Activated naive CD4-positive, alpha-beta T cell treated with anti-CD3 and anti-CD28 coated beads, Interleukin-2, amount 50 U/mL, for 24 hours (primary cell): ENCODE data around the gene CDH13.

Experiments used
- H3K27ac Mint-ChIP-seq: one replicate; pipeline ENCODE4 v1.8.0; 2021; ENCODE audit warnings: mild to moderate bottlenecking, mixed read lengths
- H3K27me3 Mint-ChIP-seq: one replicate; pipeline ENCODE4 v1.8.0; 2021; ENCODE audit warnings: mixed read lengths
- H3K36me3 Mint-ChIP-seq: one replicate; pipeline ENCODE4 v1.8.0; 2021; ENCODE audit warnings: mixed read lengths
- H3K4me1 Mint-ChIP-seq: one replicate; pipeline ENCODE4 v1.8.0; 2021; ENCODE audit warnings: mixed read lengths
- H3K4me3 Mint-ChIP-seq: one replicate; pipeline ENCODE4 v1.8.0; 2021; ENCODE audit warnings: mild to moderate bottlenecking, mixed read lengths
- H3K9me3 Mint-ChIP-seq: one replicate; pipeline ENCODE4 v1.8.0; 2021; ENCODE audit warnings: mixed read lengths

The CDH13 gene

DNA sequence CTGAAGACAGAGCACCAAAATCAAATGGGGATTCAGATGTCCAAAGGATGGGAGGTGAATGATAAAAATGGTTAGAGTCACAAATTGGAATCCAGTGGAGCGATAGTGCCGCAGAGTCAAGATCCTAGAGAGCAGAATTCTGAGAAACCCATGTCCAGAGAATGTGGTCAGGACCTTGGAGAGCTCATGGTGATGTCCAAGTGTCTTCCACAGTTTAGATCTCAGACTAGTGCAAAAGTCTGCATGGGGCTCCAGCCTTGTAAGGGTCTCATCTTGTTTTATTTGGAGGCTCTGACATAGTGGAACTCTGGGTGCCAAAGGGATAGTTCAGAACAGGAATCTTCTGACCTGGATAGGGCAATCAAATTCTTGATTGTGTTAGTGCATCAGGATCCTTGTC lies 935.1 kb downstream of the CDH13 start:
- H3K4me1 Mint-ChIP-seq: no peaks in the 10 kb centered on the region
- H3K36me3 Mint-ChIP-seq: no peaks in the 10 kb centered on the region
- H3K9me3 Mint-ChIP-seq: peaks cover under 1% of the 10 kb centered on the region
- H3K4me3 Mint-ChIP-seq: no peak overlapping the region
- H3K27ac Mint-ChIP-seq: no peak overlapping the region
- H3K27me3 Mint-ChIP-seq: peaks cover 1% of the 10 kb centered on the region

DNA sequence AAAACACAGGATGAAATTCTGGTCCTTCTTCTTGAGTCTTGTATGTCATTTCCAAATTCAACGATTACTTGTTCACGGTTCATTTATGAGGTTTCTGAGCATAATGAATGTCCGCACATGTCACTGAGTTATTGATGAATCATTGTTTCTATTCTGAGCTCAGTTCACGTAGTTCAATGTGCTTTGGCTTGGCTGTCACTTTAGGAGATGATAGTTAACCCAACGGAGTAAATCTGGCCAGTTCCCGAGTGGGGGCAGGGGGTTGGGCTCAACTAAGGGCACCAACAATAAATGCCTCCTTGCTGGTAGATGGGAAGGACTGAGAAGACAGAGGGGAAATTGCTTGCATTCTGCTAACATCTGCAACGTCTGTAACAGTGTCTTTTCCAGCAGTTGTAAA lies 941.6 kb downstream of the CDH13 start:
- Mint-ChIP-seq H3K9me3 (peaks cover 5% of the 10 kb centered on the region), H3K4me1 (no peaks in the 10 kb centered on the region), H3K27me3 (no peaks in the 10 kb centered on the region), H3K4me3 (no peak overlapping the region), H3K36me3 (no peaks in the 10 kb centered on the region), H3K27ac (no peak overlapping the region)

DNA sequence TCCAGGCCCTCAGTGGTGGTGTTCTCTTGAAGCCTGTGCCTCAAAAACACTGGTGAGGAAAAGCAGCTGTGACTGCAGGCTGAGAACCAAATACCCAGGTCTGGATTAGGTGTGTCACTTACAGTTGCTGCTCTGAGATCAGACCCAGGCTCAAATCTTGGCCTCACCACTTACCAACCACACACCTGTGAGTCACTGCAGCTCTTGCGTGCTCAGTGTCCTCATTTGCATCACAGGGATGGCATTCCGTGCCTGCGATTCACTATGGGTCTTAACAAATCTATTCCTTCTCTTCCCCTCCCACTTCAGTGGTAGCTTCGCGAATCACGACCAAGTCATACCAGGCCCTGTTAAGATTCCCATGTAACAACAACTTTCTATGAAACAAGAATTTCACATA lies 947.6 kb downstream of the CDH13 start:
- no peak overlapping the region for H3K4me3 Mint-ChIP-seq
- H3K27ac Mint-ChIP-seq: no peak overlapping the region
- H3K27me3 Mint-ChIP-seq: no peaks in the 10 kb centered on the region
- H3K4me1 Mint-ChIP-seq: no peaks in the 10 kb centered on the region
- peaks cover 10% of the 10 kb centered on the region for H3K9me3 Mint-ChIP-seq
- no peaks in the 10 kb centered on the region for H3K36me3 Mint-ChIP-seq

DNA sequence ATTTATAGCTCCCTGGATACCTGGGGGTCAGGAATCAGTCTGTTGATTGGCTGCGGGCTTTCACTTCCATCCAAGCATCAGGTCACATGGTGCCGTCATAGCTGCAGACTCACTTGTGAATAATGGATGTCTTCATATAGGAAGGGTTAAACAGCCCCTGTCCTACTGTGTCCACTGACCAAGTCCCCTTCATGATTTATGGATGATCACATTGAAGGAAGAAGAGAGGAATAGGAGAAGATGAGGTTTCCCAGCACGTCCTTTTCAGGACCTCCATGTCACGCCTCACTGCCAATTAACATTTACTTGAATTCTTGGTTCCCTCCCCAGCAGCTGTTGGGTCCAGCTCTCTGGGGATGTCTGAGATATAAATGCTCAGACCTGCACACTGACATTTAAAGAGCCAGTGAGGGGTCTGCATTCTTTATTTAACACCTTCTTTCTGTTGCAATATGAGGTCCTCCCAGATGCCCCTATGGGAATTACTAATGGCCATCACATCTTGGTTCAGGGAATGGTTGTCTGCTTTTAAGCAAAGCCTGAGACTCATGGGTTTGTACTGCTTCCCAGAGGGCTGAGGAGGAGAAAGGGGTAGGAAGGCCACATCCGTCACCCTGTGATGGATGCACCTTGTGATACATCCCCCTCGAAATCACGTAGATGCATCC lies 950.4 kb downstream of the CDH13 start:
- Mint-ChIP-seq H3K4me1 (no peaks in the 10 kb centered on the region), H3K36me3 (no peaks in the 10 kb centered on the region), H3K27ac (no peak overlapping the region), H3K27me3 (no peaks in the 10 kb centered on the region), H3K4me3 (no peak overlapping the region), H3K9me3 (peaks cover 10% of the 10 kb centered on the region)

DNA sequence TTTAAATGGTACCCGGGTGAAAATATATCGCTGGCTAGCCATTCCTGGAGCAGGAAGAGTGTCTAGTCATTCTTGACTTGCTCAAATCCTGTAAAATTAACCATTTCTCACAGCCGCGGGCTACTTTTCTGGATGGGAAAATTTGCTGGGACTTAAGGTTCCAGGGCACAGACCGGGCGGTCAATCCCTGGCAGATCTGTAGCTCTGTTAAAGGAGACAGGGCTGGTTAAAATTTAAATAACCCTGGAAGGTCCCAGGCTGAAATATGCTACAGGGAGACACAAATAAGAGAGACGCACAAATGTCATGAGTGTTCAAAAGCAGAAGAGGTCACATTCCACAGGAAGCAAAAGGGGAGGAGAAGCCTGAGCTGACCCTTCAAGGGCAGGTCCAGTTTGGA lies 951.4 kb downstream of the CDH13 start:
- no peaks in the 10 kb centered on the region for H3K4me1 Mint-ChIP-seq
- no peak overlapping the region for H3K27ac Mint-ChIP-seq
- H3K4me3 Mint-ChIP-seq: no peak overlapping the region
- H3K27me3 Mint-ChIP-seq: no peaks in the 10 kb centered on the region
- H3K36me3 Mint-ChIP-seq: no peaks in the 10 kb centered on the region
- peaks cover 10% of the 10 kb centered on the region for H3K9me3 Mint-ChIP-seq

DNA sequence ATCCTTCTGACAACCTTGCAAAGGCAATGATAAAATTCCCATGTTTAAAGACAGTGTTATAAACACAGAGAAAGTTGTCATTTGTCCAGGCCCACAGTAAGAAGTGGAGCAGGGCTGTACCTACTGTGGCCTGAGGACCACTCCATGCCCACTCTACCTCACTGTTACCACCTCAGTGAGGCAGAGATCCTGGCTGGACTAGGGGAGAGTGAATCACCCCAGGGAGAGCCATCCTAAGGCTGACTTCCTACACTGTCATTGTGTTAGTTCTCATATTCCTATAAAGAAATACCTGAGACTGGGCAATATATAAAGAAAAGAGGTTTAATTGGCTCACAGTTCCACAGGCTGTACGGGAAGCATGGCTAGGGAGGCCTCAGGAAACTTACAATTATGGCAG lies 952.3 kb downstream of the CDH13 start:
- Mint-ChIP-seq H3K36me3 (no peaks in the 10 kb centered on the region), H3K4me1 (no peaks in the 10 kb centered on the region), H3K27me3 (no peaks in the 10 kb centered on the region), H3K9me3 (peaks cover 10% of the 10 kb centered on the region), H3K27ac (no peak overlapping the region), H3K4me3 (no peak overlapping the region)

DNA sequence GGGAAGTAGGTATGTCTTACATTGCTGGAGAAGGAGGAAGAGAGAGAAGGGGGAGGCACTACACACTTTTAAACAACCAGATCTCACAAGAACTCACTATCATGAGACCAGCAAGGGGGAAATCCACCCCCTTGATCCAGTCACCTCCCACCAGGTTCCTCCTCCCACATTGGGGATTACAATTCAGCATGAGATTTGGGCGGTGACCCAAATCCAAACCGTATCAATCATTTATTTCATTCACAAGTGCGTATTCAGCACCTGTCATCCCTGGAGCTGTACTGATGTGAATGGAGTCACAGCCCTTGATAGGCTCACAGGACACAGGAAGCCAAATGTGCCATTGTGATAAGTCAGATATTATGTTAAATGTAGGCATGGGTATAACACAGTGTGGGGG lies 952.7 kb downstream of the CDH13 start:
- Mint-ChIP-seq H3K27ac (no peak overlapping the region), H3K4me1 (no peaks in the 10 kb centered on the region), H3K9me3 (peaks cover 10% of the 10 kb centered on the region), H3K27me3 (no peaks in the 10 kb centered on the region), H3K4me3 (no peak overlapping the region), H3K36me3 (no peaks in the 10 kb centered on the region)

DNA sequence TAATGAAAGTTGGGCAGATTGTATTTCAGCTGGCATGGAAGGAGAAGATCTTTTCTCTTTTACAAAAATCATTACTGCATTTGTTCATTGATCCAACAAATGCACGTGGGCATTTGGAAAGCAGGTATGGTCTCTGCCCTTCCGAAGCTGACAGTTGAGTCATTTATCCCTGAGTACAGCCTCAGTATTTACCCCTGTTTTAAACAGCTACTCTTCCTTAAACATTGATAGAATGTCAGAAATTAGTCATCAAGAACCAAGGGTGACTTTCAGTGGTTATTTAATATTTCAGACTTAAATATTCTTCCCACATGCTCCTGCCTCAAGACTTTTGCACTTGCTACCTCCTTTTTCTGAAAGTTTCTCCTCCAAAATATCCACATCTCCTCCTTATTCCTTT lies 954.3 kb downstream of the CDH13 start:
- Mint-ChIP-seq H3K27ac (no peak overlapping the region), H3K9me3 (peaks cover 8% of the 10 kb centered on the region), H3K4me3 (no peak overlapping the region), H3K36me3 (no peaks in the 10 kb centered on the region), H3K4me1 (no peaks in the 10 kb centered on the region), H3K27me3 (no peaks in the 10 kb centered on the region)

DNA sequence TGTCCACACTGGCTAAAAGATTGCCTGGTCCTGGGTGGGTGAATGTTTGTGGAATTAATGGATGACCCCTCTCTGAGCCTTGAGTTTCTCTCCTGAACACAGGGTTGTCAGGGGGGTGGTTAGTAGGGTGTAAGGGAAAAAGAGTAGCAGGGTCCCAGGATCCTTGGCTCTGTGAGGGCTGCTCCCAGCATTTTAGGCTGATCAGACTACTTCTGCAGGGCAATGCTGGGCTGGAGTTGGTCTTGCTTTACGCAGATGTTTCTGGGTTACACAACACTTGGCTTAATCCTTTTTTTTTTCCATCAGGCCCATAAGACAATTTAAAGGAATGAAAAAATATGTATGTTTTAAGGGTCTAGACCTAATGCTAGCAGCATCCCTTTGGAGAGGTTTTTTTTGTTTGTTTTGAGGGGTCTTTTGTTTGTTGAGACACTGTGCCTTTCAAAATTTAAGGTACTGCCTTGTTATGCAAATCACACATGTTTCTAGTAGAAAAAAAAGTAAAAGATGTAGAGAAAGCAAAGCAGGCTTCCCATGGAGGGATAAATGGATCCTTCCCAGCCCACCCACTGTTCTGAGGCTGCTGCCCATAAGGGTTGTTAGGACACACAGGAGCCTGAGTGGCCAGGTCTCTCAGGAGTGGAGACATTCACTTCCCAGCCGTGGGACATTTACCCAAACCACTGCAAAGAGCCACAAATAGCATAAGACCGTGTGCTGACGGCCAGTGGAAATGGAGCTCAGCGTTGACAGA lies 955.4 kb downstream of the CDH13 start:
- no peaks in the 10 kb centered on the region for H3K27me3 Mint-ChIP-seq

DNA sequence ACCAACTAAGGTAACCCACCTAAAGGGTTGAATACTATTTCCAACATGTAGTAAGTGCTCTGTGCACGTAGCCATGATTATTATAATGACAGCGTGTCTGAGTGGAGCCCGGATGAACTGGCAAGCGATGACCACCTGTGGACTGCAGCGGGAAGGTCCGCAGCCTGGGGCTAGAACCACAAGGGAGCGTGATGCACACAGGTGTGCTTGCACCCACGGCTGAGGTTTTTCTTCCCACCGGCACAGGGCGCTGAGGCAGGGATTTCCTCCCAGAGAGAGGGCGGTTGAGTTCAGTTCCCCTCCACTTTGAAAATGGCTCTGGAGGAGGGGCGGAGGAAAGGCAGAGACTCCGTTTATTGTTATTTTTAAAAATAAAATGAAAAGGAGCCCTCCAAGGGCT lies 959.3 kb downstream of the CDH13 start:
- no peaks in the 10 kb centered on the region for H3K27me3 Mint-ChIP-seq
- no peaks in the 10 kb centered on the region for H3K4me1 Mint-ChIP-seq

More for the DNA sequence above, 955.4 kb downstream of the CDH13 start:
- no peak overlapping the region for H3K4me3 Mint-ChIP-seq
- H3K9me3 Mint-ChIP-seq: no peaks in the 10 kb centered on the region
- no peaks in the 10 kb centered on the region for H3K4me1 Mint-ChIP-seq
- H3K27ac Mint-ChIP-seq: no peak overlapping the region
- H3K36me3 Mint-ChIP-seq: no peaks in the 10 kb centered on the region

DNA sequence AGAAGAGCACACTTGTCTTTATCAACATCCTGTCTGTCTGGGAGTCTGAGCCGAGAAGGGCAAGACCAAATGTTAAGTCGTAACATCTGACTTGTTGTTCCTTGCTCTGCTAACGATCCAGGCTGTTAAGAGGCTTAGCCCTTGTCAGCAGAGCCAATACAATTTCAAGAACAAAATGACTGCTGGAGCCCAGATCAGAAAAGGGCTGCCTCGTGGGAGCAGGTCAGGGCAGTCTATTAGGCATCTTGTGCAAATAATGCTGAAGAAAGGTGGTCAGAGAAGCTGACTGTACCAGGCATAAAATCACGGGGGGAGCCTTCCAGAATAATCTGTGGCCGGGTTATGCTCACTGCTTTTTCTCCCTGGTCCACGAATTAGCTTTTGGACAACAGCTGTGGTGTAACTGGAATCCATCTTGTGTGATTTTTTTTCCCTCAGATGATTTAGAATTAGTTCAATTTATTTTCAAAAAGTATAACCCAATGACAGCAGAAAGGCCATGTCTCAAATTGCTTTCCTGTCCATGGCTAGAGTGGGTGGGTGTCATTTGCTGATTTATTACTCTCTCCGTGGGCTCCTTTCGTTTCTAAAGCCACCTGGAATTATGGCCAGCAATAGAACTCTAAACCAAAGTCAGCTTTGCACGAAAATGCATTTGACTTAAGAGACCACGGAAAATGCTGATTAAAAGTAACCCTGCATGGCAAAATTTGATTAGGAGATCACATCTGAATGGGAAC lies 959.9 kb downstream of the CDH13 start:
- H3K4me1 Mint-ChIP-seq: no peaks in the 10 kb centered on the region
- no peaks in the 10 kb centered on the region for H3K9me3 Mint-ChIP-seq
- no peaks in the 10 kb centered on the region for H3K27me3 Mint-ChIP-seq
- no peak overlapping the region for H3K4me3 Mint-ChIP-seq
- H3K36me3 Mint-ChIP-seq: no peaks in the 10 kb centered on the region
- no peak overlapping the region for H3K27ac Mint-ChIP-seq

More for the DNA sequence above, 959.3 kb downstream of the CDH13 start:
- Mint-ChIP-seq H3K9me3 (no peaks in the 10 kb centered on the region), H3K36me3 (no peaks in the 10 kb centered on the region), H3K27ac (no peak overlapping the region), H3K4me3 (no peak overlapping the region)

DNA sequence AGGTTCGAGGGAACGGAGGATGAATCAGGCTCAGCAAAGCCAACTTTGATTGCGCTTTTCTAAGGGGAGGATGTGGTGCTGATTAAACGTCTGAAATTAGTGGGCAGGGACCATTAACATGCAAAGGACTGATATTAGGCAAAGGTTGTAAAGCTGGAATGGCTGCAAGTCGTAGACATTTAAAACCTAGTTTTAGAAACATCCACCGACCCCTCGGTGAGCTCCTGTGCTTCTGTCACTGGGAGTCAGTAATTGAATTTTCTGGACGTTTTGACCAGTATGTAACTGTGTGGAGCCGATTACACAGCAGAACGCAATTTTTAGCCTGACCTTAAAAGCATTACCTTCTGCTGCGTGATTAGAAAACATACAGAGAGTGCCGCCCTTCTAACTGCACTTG lies 960.4 kb downstream of the CDH13 start:
- H3K27ac Mint-ChIP-seq: no peak overlapping the region
- H3K4me3 Mint-ChIP-seq: no peak overlapping the region
- H3K27me3 Mint-ChIP-seq: no peaks in the 10 kb centered on the region
- no peaks in the 10 kb centered on the region for H3K9me3 Mint-ChIP-seq
- no peaks in the 10 kb centered on the region for H3K36me3 Mint-ChIP-seq
- no peaks in the 10 kb centered on the region for H3K4me1 Mint-ChIP-seq

DNA sequence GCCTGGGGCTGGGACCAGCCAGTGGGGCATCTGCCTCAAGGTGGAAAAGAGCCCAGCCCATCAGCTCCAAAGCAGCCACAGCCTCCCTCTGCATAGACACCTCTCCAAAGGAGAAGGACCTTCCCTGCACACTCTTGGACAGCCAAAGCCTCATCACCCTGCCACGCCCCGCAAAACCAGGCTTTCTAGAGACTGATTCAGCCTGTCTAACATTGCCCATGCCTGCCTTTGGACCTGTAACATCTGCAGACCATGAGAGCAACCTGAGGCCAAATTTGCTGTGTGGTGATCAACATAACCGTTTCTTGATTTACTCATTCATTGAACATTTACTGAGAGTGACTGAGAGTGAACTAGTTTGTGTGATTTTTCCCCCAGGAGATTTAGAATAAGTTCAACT lies 961.3 kb downstream of the CDH13 start:
- Mint-ChIP-seq H3K27me3 (no peaks in the 10 kb centered on the region), H3K27ac (no peak overlapping the region), H3K4me1 (no peaks in the 10 kb centered on the region), H3K4me3 (no peak overlapping the region), H3K36me3 (no peaks in the 10 kb centered on the region), H3K9me3 (no peaks in the 10 kb centered on the region)

DNA sequence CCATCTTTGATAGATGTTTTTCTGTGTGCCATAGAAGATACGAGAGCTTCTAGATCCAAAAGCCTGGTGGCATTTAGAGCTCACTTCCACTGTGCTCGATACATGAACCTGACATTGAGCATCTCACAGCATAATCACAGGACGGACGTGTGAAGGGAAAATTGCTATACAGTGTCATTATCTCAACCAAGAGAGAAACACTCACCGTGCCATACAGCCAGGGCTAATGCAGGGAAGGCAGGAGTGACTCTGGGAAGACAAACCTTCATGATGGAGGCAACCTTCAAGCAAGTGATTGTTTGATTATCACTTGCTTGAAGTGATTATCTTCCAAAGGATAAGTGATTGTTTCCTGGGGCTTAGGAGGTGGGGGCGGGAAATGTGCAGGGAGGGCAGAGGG lies 962.8 kb downstream of the CDH13 start:
- Mint-ChIP-seq H3K4me1 (no peaks in the 10 kb centered on the region), H3K4me3 (no peak overlapping the region), H3K27ac (no peak overlapping the region), H3K36me3 (no peaks in the 10 kb centered on the region), H3K27me3 (no peaks in the 10 kb centered on the region), H3K9me3 (no peaks in the 10 kb centered on the region)

DNA sequence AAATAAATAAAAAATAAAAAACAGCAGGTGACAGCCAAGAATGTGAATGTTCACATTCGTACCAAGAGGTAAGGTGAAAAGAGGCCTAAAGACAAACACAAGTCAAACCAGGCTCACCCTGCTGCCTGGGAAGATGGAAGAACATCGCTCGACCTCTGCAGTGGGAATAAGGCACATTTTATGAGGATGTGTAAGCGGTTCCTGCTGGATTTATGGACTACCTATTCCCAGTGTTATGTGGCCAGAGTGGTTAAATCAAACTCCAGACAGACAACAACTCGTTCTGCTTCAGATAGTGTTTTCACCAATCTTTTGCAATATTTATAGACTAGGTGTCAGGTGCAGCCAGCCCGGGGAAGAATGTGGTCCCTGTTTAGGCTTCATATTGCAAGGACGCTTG lies 966.0 kb downstream of the CDH13 start:
- Mint-ChIP-seq H3K27ac (no peak overlapping the region), H3K4me3 (no peak overlapping the region), H3K4me1 (no peaks in the 10 kb centered on the region), H3K36me3 (no peaks in the 10 kb centered on the region), H3K27me3 (no peaks in the 10 kb centered on the region), H3K9me3 (no peaks in the 10 kb centered on the region)

DNA sequence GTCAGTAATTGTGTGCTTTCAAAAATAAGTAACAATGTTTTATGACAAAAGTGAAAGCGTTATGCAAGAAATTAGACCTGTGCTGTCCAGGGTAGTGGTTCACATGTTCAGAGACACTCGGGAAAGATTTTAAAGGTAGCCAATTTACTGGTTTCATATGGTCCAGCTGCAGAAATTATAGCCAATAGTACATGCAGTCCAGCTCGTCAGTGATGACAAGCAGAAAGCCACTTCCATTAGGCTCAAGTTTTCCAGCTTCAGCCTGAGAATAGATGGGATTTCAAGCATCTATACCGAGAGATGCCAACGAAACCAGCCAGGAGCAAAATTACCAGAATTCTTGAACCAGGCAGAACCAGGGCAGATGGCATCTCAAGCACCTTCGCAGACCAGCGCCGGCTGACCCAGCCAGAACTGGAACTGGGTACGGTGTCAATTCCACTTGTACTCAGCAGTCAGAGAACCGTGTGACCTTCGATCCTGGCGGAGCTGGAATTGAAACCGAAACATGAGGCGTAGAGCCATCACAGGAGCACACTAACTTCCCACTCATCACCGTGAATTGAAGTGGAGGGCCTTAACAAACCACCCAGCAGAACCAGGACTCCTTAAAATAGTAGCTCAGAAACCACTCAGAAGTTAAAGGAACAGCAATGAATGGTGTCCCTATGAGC lies 973.2 kb downstream of the CDH13 start:
- Mint-ChIP-seq H3K4me1 (no peaks in the 10 kb centered on the region), H3K4me3 (no peak overlapping the region), H3K27me3 (no peaks in the 10 kb centered on the region), H3K36me3 (no peaks in the 10 kb centered on the region), H3K27ac (no peak overlapping the region), H3K9me3 (no peaks in the 10 kb centered on the region)
